SU-DHL-6 (cell line): ENCODE data around the gene GZMB.

ENCODE experiments used
- EZH2phosphoT487 ChIP-seq: fragments of 200-600 bp; sonication (generic), shearing (Covaris generic); conservative IDR thresholded peaks from 2 replicates; pipeline ENCODE4 v1.6.1; 2018; ENCODE audit warnings: mild to moderate bottlenecking, antibody characterized with exemption, low read length, moderate library complexity, mixed read lengths
- TF ChIP-seq, protein P1 (sequence below): fragments of 200-600 bp; sonication (generic); IDR thresholded peaks from one replicate; pipeline ENCODE4 v1.5.1; 2017; ENCODE audit warnings: antibody characterized with exemption, mild to moderate bottlenecking, low read length, moderate library complexity; ENCODE audit not compliant: insufficient read depth, poor library complexity, severe bottlenecking

DNA sequence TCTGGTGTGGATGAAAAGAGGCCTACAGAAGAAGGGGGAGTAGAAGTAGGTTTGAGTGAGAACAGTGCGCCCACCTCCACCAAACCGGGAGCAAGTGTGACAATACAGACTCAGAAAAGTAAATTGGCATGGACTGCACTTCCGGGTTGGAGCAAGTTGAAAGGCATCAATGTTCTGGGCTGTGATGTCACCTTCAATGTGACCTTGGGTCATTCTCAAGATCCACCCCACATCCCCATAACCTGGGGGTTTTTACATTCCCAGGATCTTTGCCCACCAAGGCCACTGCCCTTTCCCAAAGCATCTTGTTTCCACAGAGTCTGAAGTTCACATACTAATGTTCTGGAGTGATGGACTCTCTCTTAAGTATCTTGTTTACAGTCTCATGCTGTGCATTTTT, 5.3 kb upstream of the GZMB start:
- TF ChIP-seq, protein P1, sequence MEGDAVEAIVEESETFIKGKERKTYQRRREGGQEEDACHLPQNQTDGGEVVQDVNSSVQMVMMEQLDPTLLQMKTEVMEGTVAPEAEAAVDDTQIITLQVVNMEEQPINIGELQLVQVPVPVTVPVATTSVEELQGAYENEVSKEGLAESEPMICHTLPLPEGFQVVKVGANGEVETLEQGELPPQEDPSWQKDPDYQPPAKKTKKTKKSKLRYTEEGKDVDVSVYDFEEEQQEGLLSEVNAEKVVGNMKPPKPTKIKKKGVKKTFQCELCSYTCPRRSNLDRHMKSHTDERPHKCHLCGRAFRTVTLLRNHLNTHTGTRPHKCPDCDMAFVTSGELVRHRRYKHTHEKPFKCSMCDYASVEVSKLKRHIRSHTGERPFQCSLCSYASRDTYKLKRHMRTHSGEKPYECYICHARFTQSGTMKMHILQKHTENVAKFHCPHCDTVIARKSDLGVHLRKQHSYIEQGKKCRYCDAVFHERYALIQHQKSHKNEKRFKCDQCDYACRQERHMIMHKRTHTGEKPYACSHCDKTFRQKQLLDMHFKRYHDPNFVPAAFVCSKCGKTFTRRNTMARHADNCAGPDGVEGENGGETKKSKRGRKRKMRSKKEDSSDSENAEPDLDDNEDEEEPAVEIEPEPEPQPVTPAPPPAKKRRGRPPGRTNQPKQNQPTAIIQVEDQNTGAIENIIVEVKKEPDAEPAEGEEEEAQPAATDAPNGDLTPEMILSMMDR, result no peak
- no peak for TF ChIP-seq EZH2phosphoT487
